ENCODE data around the gene LTA.

DNA sequence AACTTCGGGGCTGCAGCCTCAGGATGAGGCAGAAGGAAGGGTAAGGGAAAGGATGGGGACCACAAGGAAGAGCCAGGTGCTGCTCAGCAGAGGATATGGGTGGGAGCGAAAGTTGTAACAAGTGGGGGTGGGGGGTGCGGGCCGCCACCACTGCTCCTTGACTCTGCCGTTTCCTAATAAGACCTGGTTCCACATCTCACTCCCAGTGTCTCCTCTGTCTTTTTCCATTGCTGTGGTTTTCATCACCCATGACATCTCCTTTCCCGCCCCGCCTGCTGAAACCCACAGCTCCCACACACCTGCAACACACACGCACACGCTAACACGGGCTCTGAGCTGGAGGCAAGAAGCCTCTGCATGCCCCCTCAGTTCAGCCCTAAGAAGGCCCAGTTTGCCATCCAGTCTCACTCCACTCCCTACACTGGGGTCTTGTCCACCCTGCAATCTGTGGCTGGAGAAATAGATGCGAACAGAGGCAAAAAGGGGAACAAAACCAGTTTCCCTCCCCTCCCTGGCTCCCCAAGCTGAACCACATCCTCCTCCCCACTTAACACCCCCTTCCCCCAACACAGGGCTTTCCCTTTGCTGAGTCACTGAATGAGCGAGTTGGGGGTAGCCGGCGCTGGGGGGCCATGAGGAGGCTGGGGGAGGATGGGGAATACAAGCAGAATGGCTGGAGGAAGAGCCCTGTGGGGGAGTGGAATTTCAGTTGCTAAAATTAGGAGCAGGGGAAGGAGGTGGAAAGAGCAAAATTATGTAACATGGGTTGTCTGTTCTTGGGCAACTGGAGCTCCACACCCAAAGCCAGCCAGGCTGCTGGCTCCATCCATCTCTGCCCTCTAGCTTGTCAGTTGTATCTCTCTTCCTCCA is 13.2 kb upstream of the LTA start:
- TF ChIP-seq POLR2AphosphoS5 (IDR thresholded peaks at IDR 0.05; ENCODE audit: low read depth, low read length) (no peak), REST (IDR thresholded peaks at IDR 0.05; ENCODE audit: insufficient read depth in 1 of 2, low read depth in 2 of 2, low read length in 2 of 2) (no peak)
